OCI-M2 (cell line): ENCODE measurements around the gene HOXA3.

Experiments used
- DNase-seq: peaks from one replicate; lab custom pipeline; 2025; ENCODE audit not compliant: unreplicated experiment; lab: John Stamatoyannopoulos, UW

Gene HOXA3

GRCh38 chr7:27151931-27152815, at the start of gene HOXA3:
Gene HOXA3 (minus strand): TSS chr7:27152583. CDS start chr7:27110640, 41,943 bp downstream.
- no peak for DNase-seq

- no peak for DNase-seq
Observed at GRCh38 chr7:27201580-27202017, 49.2 kb upstream of the HOXA3 start.

- DNase-seq: no peak
Observed at GRCh38 chr7:27200761-27201579, 48.6 kb upstream of the HOXA3 start.

- no peak for DNase-seq
Observed at GRCh38 chr7:27199849-27200760, 47.7 kb upstream of the HOXA3 start, which contains the start of gene HOXA13. Gene HOXA13 (minus strand): TSS chr7:27200091. CDS start chr7:27200077, 14 bp downstream.

- no peak for DNase-seq
Observed at GRCh38 chr7:27198871-27199801, 46.8 kb upstream of the HOXA3 start.

- DNase-seq: no peak
Observed at GRCh38 chr7:27198138-27198841, 45.9 kb upstream of the HOXA3 start.

GRCh38 chr7:27197137-27198042, 45.0 kb upstream of the HOXA3 start:
- DNase-seq: no peak

- DNase-seq: no peak
Observed at GRCh38 chr7:27196287-27196767, 43.9 kb upstream of the HOXA3 start.

GRCh38 chr7:27194686-27195379, 42.5 kb upstream of the HOXA3 start:
- no peak for DNase-seq

- no peak for DNase-seq
Observed at GRCh38 chr7:27194002-27194352, 41.6 kb upstream of the HOXA3 start.

- no peak for DNase-seq
Observed at GRCh38 chr7:27193335-27194001, 41.1 kb upstream of the HOXA3 start.

- DNase-seq: no peak
Observed at GRCh38 chr7:27192546-27193334, 40.4 kb upstream of the HOXA3 start.

GRCh38 chr7:27191833-27192545, 39.6 kb upstream of the HOXA3 start:
- no peak for DNase-seq

GRCh38 chr7:27191161-27191731, 38.9 kb upstream of the HOXA3 start:
- no peak for DNase-seq
